C4-2B (cell line): ENCODE data around the gene RGCC.

Experiments
- H3K27ac ChIP-seq: fragments of 450-650 bp; 2 replicates; pipeline ENCODE4 v1.5.1; 2017
- ZFX ChIP-seq: fragments of 450-650 bp; IDR thresholded peaks from 2 replicates; pipeline ENCODE4 v1.6.1; 2017
- TF ChIP-seq, protein P1 (sequence below): fragments of 450-650 bp; conservative IDR thresholded peaks from 2 replicates; pipeline ENCODE4 v1.5.1; 2017; ENCODE audit warnings: mild to moderate bottlenecking

The RGCC gene

DNA sequence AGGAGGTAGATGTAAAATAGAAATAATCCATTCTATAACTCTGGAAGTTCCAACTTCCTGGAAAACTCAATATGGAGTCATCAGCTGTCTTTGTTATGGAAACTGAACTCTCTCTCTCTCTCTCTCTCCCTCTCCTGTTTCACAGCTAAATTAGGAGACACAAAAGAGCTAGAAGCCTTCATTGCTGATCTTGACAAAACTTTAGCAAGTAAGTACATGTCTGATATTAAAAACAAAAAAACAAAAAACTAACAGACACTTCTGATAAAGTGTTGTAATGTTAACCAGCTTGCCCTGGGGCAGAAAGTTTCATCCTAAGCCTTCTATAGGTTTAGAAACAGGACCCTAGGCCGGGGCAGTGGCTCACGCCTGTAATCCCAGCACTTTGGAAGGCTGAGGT lies 11.3 kb downstream of the RGCC start:
- no peak for TF ChIP-seq ZFX
- TF ChIP-seq, protein P1, sequence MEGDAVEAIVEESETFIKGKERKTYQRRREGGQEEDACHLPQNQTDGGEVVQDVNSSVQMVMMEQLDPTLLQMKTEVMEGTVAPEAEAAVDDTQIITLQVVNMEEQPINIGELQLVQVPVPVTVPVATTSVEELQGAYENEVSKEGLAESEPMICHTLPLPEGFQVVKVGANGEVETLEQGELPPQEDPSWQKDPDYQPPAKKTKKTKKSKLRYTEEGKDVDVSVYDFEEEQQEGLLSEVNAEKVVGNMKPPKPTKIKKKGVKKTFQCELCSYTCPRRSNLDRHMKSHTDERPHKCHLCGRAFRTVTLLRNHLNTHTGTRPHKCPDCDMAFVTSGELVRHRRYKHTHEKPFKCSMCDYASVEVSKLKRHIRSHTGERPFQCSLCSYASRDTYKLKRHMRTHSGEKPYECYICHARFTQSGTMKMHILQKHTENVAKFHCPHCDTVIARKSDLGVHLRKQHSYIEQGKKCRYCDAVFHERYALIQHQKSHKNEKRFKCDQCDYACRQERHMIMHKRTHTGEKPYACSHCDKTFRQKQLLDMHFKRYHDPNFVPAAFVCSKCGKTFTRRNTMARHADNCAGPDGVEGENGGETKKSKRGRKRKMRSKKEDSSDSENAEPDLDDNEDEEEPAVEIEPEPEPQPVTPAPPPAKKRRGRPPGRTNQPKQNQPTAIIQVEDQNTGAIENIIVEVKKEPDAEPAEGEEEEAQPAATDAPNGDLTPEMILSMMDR: no peak
- no peak overlapping the region for H3K27ac ChIP-seq

DNA sequence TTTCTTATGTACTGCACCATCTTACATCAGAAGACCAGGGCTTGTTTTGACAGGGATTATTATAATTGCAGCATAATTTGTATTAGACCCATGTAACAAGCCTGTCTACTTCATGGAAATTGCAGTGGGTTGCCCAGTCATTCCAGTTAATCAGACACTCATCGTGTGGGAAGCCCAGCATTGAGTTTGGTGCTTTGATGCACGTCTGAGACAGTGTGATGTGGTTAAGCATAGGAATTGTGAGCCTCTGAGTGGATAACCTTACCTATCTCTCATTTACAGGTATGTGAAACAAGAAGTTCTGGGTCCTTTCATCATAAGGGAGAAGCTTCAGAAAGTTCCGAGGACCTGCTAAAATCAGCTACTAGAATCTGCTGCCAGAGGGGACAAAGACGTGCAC lies 12.8 kb downstream of the RGCC start:
- H3K27ac ChIP-seq: no peak overlapping the region
- TF ChIP-seq ZFX: no peak
- TF ChIP-seq, protein P1: no peak

DNA sequence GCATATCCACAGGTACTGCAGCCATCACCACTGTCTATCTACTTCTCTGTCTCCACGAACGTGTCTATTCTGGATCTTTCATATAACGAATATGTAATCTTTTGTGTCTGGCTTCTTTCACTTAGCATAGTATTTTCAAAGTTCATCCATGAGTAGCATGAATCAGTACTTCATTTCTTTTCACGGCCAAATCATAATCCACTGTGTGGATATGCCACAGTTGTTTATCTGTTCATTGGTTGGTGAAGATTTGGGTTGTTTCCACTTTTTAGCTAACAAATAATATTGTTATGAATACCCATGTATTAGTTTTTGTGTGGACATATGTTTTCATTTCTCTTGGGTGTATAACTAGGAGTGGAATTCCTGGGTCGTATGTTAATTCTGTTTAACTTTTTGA lies 14.4 kb downstream of the RGCC start:
- no peak overlapping the region for H3K27ac ChIP-seq
- TF ChIP-seq ZFX: no peak
- TF ChIP-seq, protein P1: no peak

DNA sequence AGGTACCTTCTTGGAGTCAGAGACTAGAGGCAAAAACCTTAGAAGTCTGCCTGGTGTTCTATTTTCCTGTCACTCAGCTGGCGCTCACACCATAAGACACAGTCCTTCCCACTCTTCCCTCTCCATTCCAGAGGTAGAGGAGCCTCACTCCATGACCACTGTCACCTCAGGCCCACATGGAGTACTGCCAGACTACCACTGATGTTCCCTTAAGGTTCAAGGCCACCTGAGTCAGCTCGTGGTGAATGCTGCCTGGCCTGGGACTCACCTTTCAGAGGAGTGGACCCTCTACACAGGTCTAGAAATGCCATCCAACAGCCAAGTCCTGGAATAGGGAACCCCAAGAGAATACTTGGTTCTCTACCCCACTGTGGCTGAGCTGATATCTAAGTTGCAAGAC lies 29.9 kb downstream of the RGCC start:
- H3K27ac ChIP-seq: no peak overlapping the region
- TF ChIP-seq ZFX: no peak
- TF ChIP-seq, protein P1: no peak

DNA sequence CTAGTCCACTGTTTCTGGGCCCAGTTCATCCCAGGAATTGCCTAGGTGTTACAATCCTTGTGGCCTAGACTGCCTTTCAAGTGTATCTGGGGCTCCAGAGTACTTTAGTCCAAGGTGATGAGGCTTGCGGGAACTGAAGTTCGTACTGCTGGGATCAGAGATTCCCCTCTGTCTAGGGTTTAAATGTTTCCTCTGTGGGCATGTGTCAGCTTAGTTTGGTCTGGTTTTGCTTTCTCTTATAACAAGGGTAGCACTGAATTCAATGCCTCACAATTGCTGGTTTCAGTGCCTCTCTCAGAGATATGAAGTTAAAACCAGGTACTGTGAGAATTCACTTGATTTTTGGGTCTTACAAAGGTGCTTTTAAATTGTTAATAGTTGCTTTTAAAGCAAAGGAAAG lies 30.8 kb downstream of the RGCC start:
- TF ChIP-seq, protein P1: no peak
- no peak for TF ChIP-seq ZFX

DNA sequence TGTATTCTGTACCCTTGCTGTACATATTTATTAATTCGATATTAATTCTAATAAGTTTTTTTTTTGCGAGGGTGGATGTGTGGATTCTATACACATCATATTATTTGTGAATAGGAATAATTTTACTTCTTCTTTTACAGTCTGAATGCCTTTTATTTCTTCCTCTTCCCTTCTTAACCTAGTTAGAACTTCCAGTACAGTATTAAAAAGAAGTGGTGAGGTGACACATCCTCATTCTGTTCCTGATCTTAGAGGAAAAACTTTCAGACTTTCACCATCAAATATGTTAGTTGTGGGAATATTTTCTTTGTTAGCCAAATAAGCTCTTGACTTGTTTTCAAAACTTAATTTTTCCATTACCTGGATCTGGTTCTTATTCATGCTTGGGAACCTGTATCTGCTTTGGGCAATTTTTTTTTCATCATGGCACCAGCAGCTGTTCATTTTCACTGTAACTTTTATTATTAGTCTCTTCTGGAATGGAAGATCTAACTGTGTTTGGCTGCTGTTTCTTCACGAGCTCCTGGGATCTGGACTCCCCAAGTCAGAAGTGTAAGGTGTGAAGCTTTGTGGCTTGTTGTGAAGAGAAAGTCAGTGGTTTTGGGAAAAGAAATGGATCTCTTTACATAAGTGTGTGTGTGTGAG lies 33.1 kb downstream of the RGCC start:
- TF ChIP-seq ZFX: no peak
- TF ChIP-seq, protein P1: no peak
- H3K27ac ChIP-seq: no peak overlapping the region

More for the DNA sequence above, 30.8 kb downstream of the RGCC start:
- H3K27ac ChIP-seq: no peak overlapping the region

DNA sequence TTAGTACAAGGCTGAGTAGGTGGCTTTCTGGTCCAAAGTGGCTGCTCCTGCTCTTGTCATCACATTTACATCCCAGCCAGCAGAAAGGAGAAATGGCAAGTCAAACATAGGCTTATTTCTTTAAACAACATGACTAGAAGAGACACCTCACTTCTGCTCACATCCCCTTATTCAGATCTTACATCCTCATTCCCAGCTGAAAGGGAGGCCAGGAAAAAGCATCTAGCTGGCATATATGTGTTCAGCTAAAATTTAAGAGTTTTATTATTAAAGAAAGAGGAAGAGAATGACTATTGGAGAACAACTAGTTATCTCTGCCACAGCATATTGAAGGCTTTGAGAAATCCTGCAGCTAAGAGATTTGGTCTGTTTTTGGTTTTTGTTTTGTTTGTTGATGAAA lies 34.1 kb downstream of the RGCC start:
- no peak overlapping the region for H3K27ac ChIP-seq
- TF ChIP-seq ZFX: no peak
- TF ChIP-seq, protein P1: no peak
